ENCODE data around the gene RRP12. TPM values are rescaled to one million over a fixed set of nuclear protein-coding genes. Genes with fewer than 3 reads are reported as not detected.

Gene RRP12
- total RNA-seq, 4 donors from 2014 or later, result 14.8 to 27.6 (median 25.0) TPM

GRCh38 chr10:97311111-97311626 is 90.0 kb downstream of the RRP12 start:
- Histone ChIP-seq H3K4me3 (no peak overlapping the region), H3K36me3 (no peaks in the 10 kb centered on the region), H3K9me3 (no peaks in the 10 kb centered on the region), H3K27ac (no peak overlapping the region), H3K4me1 (no peaks in the 10 kb centered on the region), H3K27me3 (no peaks in the 10 kb centered on the region)
- no peak for DNase-seq
- intact Hi-C loops (cut with DNase I; ENCODE audit: low total_unique reads), result no loop called here
- TF ChIP-seq CTCF (IDR thresholded peaks at IDR 0.05) (no peak), POLR2A (IDR thresholded peaks at IDR 0.05) (no peak)

GRCh38 chr10:97307866-97308780 is 93.0 kb downstream of the RRP12 start:
- TF ChIP-seq CTCF (IDR thresholded peaks at IDR 0.05) (no peak), POLR2A (IDR thresholded peaks at IDR 0.05) (no peak)
- H3K36me3 ChIP-seq, result no peaks in the 10 kb centered on the region
- no peaks in the 10 kb centered on the region for H3K27me3 ChIP-seq
- intact Hi-C loops (cut with DNase I; ENCODE audit: low total_unique reads), result no loop called here
- no peaks in the 10 kb centered on the region for H3K9me3 ChIP-seq
- H3K4me1 ChIP-seq, result no peaks in the 10 kb centered on the region
- DNase-seq, result no peak
- no peak overlapping the region for H3K4me3 ChIP-seq
- H3K27ac ChIP-seq, result no peak overlapping the region

GRCh38 chr10:97307441-97307840 is 93.7 kb downstream of the RRP12 start:
- TF ChIP-seq CTCF (IDR thresholded peaks at IDR 0.05) (no peak), POLR2A (IDR thresholded peaks at IDR 0.05) (no peak)
- Histone ChIP-seq H3K27me3 (no peaks in the 10 kb centered on the region), H3K36me3 (no peaks in the 10 kb centered on the region), H3K9me3 (no peaks in the 10 kb centered on the region), H3K27ac (no peak overlapping the region), H3K4me3 (no peak overlapping the region), H3K4me1 (no peaks in the 10 kb centered on the region)
- intact Hi-C loops (cut with DNase I; ENCODE audit: low total_unique reads), result no loop called here
- no peak for DNase-seq

Small RNA genes lying within 50 kb of the gene (small RNA-seq; reads per million reads assigned to genes)
- not detected for gene RF00019

Other genes with a start within 250 kb of the RRP12 start
- under 1 TPM in 2 of 4 donors, not detected in 2; 0.35 to 0.49 TPM for gene SLIT1, start 215.4 kb downstream of the RRP12 start, total RNA-seq
- gene ARHGAP19, start 108.7 kb downstream of the RRP12 start, total RNA-seq, result 10 to 100 TPM in 3 of 4 donors, 1 to 10 TPM in 1; 5.3 to 25.8 (median 14.0) TPM
- gene FRAT1, start 82.1 kb downstream of the RRP12 start, total RNA-seq, result 1 to 10 TPM; 1.8 to 6.9 (median 3.2) TPM
- 10 to 100 TPM in 1 of 4 donors, 1 to 10 TPM in 3; 2.4 to 14.9 (median 4.8) TPM for gene FRAT2, start 66.6 kb downstream of the RRP12 start, total RNA-seq
- gene PGAM1, start 24.9 kb upstream of the RRP12 start, total RNA-seq, result 100 to 1,000 TPM; 106 to 142 (median 127) TPM
- gene EXOSC1, start 44.7 kb upstream of the RRP12 start, total RNA-seq, result 100 to 1,000 TPM in 1 of 4 donors, 10 to 100 TPM in 3; 26.7 to 349 (median 48.3) TPM
- gene ZDHHC16, start 44.8 kb upstream of the RRP12 start, total RNA-seq, result 10 to 100 TPM in 2 of 4 donors, 1 to 10 TPM in 2; 1.8 to 31.8 (median 19.0) TPM
- gene MMS19, start 97.1 kb upstream of the RRP12 start, total RNA-seq, result 10 to 100 TPM; 44.6 to 87.7 (median 73.7) TPM
- 10 to 100 TPM in 1 of 4 donors, 1 to 10 TPM in 2, under 1 TPM in 1; 0.29 to 25.9 (median 6.7) TPM for gene UBTD1, start 97.6 kb upstream of the RRP12 start, total RNA-seq
- under 1 TPM in 2 of 4 donors, not detected in 2; 0.43 to 0.48 TPM for gene ANKRD2, start 171.4 kb upstream of the RRP12 start, total RNA-seq
- 1 to 10 TPM in 2 of 4 donors, under 1 TPM in 2; 0.26 to 2.5 (median 0.97) TPM for gene HOGA1, start 183.0 kb upstream of the RRP12 start, total RNA-seq
- not detected for gene C10orf62, start 188.4 kb upstream of the RRP12 start, total RNA-seq
- 10 to 100 TPM in 3 of 4 donors, 1 to 10 TPM in 1; 3.1 to 11.5 (median 10.8) TPM for gene MORN4, start 232.2 kb upstream of the RRP12 start, total RNA-seq
- 10 to 100 TPM in 3 of 4 donors, 1 to 10 TPM in 1; 5.6 to 14.7 (median 11.9) TPM for gene PI4K2A, start 239.3 kb upstream of the RRP12 start, total RNA-seq

All from uterus (tissue), 4 donors.